HG03342 (cell line): ENCODE measurements around the gene CALHM1.
"Not testable (repeated sequence)": the region's sequence is repeated elsewhere in the genome, so short reads cannot be mapped to it uniquely, and the experiment has no call there.

Experiments used
- ATAC-seq: cut with Tn5 transposase; IDR thresholded peaks from one replicate; pipeline ENCODE4 v1.9.1; 2021; ENCODE audit warnings: mild to moderate bottlenecking, moderate library complexity; ENCODE audit not compliant: unreplicated experiment

Gene CALHM1

GRCh38 chr10:103486635-103487409 lies 28.1 kb upstream of the CALHM1 start:
- ATAC-seq: not testable (repeated sequence)

GRCh38 chr10:103481974-103482531 lies 23.4 kb upstream of the CALHM1 start:
- ATAC-seq: peak; percentile 69

GRCh38 chr10:103480521-103480920 lies 21.8 kb upstream of the CALHM1 start:
- ATAC-seq: no peak

GRCh38 chr10:103479135-103479534 lies 20.4 kb upstream of the CALHM1 start, which contains the start of gene CALHM3:
CALHM3 (minus strand) TSS chr10:103479240; CDS start chr10:103479032, 208 bp downstream.
- no peak for ATAC-seq

- ATAC-seq: no peak
These were observed 20.0 kb upstream of the CALHM1 start for GRCh38 chr10:103478671-103479070.

- no peak for ATAC-seq
These were observed 17.5 kb upstream of the CALHM1 start for GRCh38 chr10:103476046-103476768.

- ATAC-seq: no peak
These were observed 16.7 kb upstream of the CALHM1 start for GRCh38 chr10:103475437-103475836.

GRCh38 chr10:103474077-103474476 lies 15.4 kb upstream of the CALHM1 start:
- ATAC-seq: no peak

- no peak for ATAC-seq
These were observed 14.6 kb upstream of the CALHM1 start for GRCh38 chr10:103473261-103473671.

- peak; percentile 37 for ATAC-seq
These were observed 13.3 kb upstream of the CALHM1 start for GRCh38 chr10:103472005-103472404.

GRCh38 chr10:103470761-103471653 lies 12.3 kb upstream of the CALHM1 start:
- ATAC-seq: peak; percentile 70

GRCh38 chr10:103469201-103469600 lies 10.5 kb upstream of the CALHM1 start:
- no peak for ATAC-seq

- peak; percentile 23 for ATAC-seq
These were observed 8.7 kb upstream of the CALHM1 start for GRCh38 chr10:103467406-103467805.

- no peak for ATAC-seq
These were observed 8.0 kb upstream of the CALHM1 start for GRCh38 chr10:103466734-103467133.

- no peak for ATAC-seq
These were observed 6.9 kb upstream of the CALHM1 start for GRCh38 chr10:103465411-103466179.

GRCh38 chr10:103463499-103463898 lies 4.8 kb upstream of the CALHM1 start:
- ATAC-seq: no peak

- ATAC-seq: no peak
These were observed 915 bp upstream of the CALHM1 start for GRCh38 chr10:103459615-103460014.

GRCh38 chr10:103457896-103458583 lies 660 bp downstream of the CALHM1 start:
- ATAC-seq: no peak

- ATAC-seq: no peak
These were observed 1.5 kb downstream of the CALHM1 start for GRCh38 chr10:103457176-103457712.
